Natural killer cell (primary cell): Measurements from ENCODE around the gene NSF. TPM values are rescaled to one million over a fixed set of nuclear protein-coding genes. Genes with fewer than 3 reads are reported as not detected.
"Not testable (repeated sequence)": the region's sequence is repeated elsewhere in the genome, so short reads cannot be mapped to it uniquely, and the experiment has no call there.

ENCODE experiments used
- ATAC-seq, 3 donors: fragments of 150-1000 bp in 2 of 3; fragments of 200-7000 bp in 1 of 3; cut with Tn5 transposase; 1 replicate in 1 of 3; 2 replicates in 2 of 3; pipeline ENCODE4 v1.10.0; 2021; ENCODE audit warnings: mild to moderate bottlenecking in 2 of 3, moderate library complexity in 2 of 3
- DNase-seq, 2 donors: peaks; one replicate each; pipeline versions ENCODE4 v3.0.0 to v3.0.0-alpha.2; 2013 to 2021; ENCODE audit warnings: mixed read lengths in 1 of 2
- H3K27ac ChIP-seq: one replicate; pipeline ENCODE4 v1.5.1; 2013; ENCODE audit warnings: mild to moderate bottlenecking, low read length
- H3K27me3 ChIP-seq: one replicate; pipeline ENCODE4 v1.6.1; 2013; ENCODE audit warnings: low read length; ENCODE audit not compliant: control insufficient read depth, insufficient read depth
- H3K36me3 ChIP-seq: one replicate; pipeline ENCODE4 v1.6.1; 2013; ENCODE audit warnings: low read length; ENCODE audit not compliant: control insufficient read depth, insufficient read depth
- H3K4me1 ChIP-seq: one replicate; pipeline ENCODE4 v1.6.1; 2013; ENCODE audit warnings: low read length; ENCODE audit not compliant: control insufficient read depth, insufficient read depth
- H3K4me3 ChIP-seq: one replicate; pipeline ENCODE4 v1.5.1; 2013; ENCODE audit warnings: low read length
- H3K9me3 ChIP-seq: one replicate; pipeline ENCODE4 v1.6.1; 2013; ENCODE audit warnings: low read length; ENCODE audit not compliant: control insufficient read depth, insufficient read depth
- H3K27ac Mint-ChIP-seq, 2 donors: one replicate each; pipeline ENCODE4 v1.8.0; 2022; ENCODE audit warnings: mild to moderate bottlenecking in 2 of 2, mixed read lengths in 2 of 2, moderate library complexity in 1 of 2
- H3K27me3 Mint-ChIP-seq, 2 donors: one replicate each; pipeline ENCODE4 v1.8.0; 2022; ENCODE audit warnings: low read depth in 2 of 2, mixed read lengths in 2 of 2
- H3K36me3 Mint-ChIP-seq: one replicate; pipeline ENCODE4 v1.8.0; 2022; ENCODE audit warnings: mixed read lengths
- H3K4me1 Mint-ChIP-seq, 2 donors: one replicate each; pipeline ENCODE4 v1.8.0; 2022; ENCODE audit warnings: mixed read lengths in 2 of 2
- H3K4me3 Mint-ChIP-seq: one replicate; pipeline ENCODE4 v1.8.0; 2022; ENCODE audit warnings: mild to moderate bottlenecking, moderate library complexity, mixed read lengths
- H3K9me3 Mint-ChIP-seq, 2 donors: one replicate each; pipeline ENCODE4 v1.8.0; 2022; ENCODE audit warnings: mixed read lengths in 2 of 2
- WGBS: methylation state at CpG from one replicate; pipeline ENCODE4 v1.1.7; 2013; ENCODE audit warnings: missing lambda C conversion rate; ENCODE audit not compliant: insufficient coverage; 5-methylcytosine and 5-hydroxymethylcytosine counted together
- intact Hi-C: fragments of 100-400 bp; cut with micrococcal nuclease; formaldehyde crosslinking; loops from one replicate; pipeline ENCODE4 v1.14.2; 2022
- total RNA-seq, 4 donors: library from RNA; stranded (reverse); fragments of 120-200 nt in 1 of 4; gene quantifications; one replicate each; pipeline versions ENCODE4 v1.2.3 to v1.2.4, GENCODE V29; 2013 to 2022

Gene NSF
- total RNA-seq, 3 donors from 2014 or later (not counting 1 experiment from before 2014, with no cell fraction given), result 32.2 to 45.1 (median 39.9) TPM

GRCh38 chr17:46632146-46632545 is 41.7 kb downstream of the NSF start:
- DNase-seq, H3K4me3 Mint-ChIP-seq, H3K36me3 ChIP-seq, H3K27me3 Mint-ChIP-seq, H3K36me3 Mint-ChIP-seq, H3K27ac Mint-ChIP-seq, H3K27me3 ChIP-seq, ATAC-seq, H3K9me3 ChIP-seq, H3K9me3 Mint-ChIP-seq, H3K4me1 ChIP-seq, H3K4me1 Mint-ChIP-seq, H3K4me3 ChIP-seq, intact Hi-C loops, H3K27ac ChIP-seq: not testable (repeated sequence)
- no CpG with 5 or more reads among the region's 3 CpGs for WGBS

GRCh38 chr17:46634844-46635243 is 44.4 kb downstream of the NSF start:
- H3K27ac Mint-ChIP-seq, H3K9me3 ChIP-seq, H3K27me3 ChIP-seq, H3K4me3 Mint-ChIP-seq, H3K4me1 Mint-ChIP-seq, H3K4me3 ChIP-seq, H3K27ac ChIP-seq, DNase-seq, H3K9me3 Mint-ChIP-seq, H3K36me3 ChIP-seq, H3K4me1 ChIP-seq, intact Hi-C loops, H3K36me3 Mint-ChIP-seq, H3K27me3 Mint-ChIP-seq: not testable (repeated sequence)
- ATAC-seq, result peak in 2 of 3 donors; percentile 24 to 48

GRCh38 chr17:46641861-46642656 is 51.6 kb downstream of the NSF start:
- intact Hi-C loops, DNase-seq, H3K9me3 Mint-ChIP-seq, ATAC-seq, H3K27me3 ChIP-seq, H3K4me3 Mint-ChIP-seq, H3K36me3 Mint-ChIP-seq, H3K27ac Mint-ChIP-seq, H3K27me3 Mint-ChIP-seq, H3K4me1 ChIP-seq, H3K4me1 Mint-ChIP-seq, H3K9me3 ChIP-seq, H3K27ac ChIP-seq, H3K4me3 ChIP-seq, H3K36me3 ChIP-seq: not testable (repeated sequence)
- WGBS, result no CpG with 5 or more reads among the region's 2 CpGs

DNA sequence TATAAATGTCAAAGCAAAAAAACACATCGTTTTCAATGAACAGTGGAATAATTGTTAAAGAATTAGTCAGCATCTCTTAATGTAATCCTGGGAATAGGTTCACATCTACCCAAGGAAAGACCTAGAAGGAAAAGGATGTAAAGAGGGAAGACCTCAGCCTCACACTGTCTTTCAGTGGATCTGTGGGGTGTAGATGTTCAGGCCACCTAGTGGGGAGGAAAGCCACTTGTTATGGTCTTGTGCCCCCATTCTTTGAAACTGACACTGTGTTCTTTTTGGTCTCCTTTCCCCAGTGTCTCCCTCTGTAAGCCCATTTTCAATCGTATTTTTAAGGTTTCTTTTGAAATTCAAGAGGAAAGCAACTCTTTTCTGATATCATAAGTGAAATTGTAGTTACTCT is 56.8 kb downstream of the NSF start:
- H3K4me1 ChIP-seq, ATAC-seq, H3K4me3 Mint-ChIP-seq, H3K27me3 ChIP-seq, H3K9me3 ChIP-seq, H3K4me1 Mint-ChIP-seq, H3K27ac ChIP-seq, H3K27ac Mint-ChIP-seq, DNase-seq, H3K36me3 Mint-ChIP-seq, H3K4me3 ChIP-seq, intact Hi-C loops, H3K36me3 ChIP-seq, H3K27me3 Mint-ChIP-seq, H3K9me3 Mint-ChIP-seq: not testable (repeated sequence)
- no CpG with 5 or more reads among the region's 2 CpGs for WGBS

DNA sequence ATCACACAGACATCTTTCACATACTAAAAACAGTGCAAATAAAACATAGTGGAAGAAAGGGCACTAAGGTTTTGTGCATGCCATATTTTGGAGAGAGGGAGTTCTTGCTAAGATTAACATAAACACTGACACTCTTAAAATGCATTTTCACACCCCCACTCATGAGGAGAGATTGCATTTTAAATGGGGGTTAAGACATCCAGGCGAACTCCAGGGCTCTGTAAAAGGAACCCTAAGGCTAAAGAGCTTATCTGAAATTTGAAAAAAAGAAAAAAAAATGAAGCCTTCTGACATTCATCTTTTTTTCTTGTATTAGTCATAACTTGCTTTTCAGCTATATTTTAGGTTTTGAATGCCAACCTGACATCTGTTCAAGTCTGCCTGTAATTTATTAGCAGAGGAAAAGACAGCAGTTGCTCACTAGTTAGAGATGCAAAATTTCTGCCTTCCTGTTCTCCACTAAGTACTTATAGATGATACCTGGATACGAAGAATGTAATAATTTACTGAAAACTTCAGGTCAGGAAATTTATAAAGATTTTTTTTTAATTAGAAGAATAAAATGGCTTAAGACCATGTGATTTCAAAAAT is 57.3 kb downstream of the NSF start:
- H3K9me3 ChIP-seq, intact Hi-C loops, H3K9me3 Mint-ChIP-seq, ATAC-seq, H3K27ac Mint-ChIP-seq, H3K27me3 ChIP-seq, H3K4me1 Mint-ChIP-seq, H3K4me3 ChIP-seq, H3K36me3 Mint-ChIP-seq, H3K4me1 ChIP-seq, H3K4me3 Mint-ChIP-seq, H3K27ac ChIP-seq, H3K27me3 Mint-ChIP-seq, H3K36me3 ChIP-seq, DNase-seq: not testable (repeated sequence)
- no CpG with 5 or more reads among the region's 2 CpGs for WGBS

DNA sequence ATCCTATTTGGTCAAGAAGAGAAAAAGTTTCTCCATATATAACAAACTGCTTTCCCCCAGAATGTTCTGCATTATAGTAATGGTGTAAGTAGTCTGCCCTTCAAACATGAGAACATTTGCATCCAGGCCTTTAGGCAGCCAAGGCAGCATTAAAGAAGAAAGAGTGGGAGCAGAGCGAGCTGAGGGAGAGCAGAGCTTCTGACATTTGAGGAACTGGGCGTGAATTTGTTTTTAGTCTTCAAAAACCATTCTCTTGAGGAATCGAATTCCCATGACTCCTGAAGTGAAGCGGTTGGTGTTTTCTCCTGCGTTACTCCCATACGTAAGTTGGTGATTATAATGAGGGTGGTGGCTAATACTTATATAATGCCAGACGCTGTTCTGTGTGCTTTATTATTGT is 58.8 kb downstream of the NSF start:
- not testable (repeated sequence) for H3K4me1 Mint-ChIP-seq
- DNase-seq, result peak in 1 of 2 donors; percentile 1

DNA sequence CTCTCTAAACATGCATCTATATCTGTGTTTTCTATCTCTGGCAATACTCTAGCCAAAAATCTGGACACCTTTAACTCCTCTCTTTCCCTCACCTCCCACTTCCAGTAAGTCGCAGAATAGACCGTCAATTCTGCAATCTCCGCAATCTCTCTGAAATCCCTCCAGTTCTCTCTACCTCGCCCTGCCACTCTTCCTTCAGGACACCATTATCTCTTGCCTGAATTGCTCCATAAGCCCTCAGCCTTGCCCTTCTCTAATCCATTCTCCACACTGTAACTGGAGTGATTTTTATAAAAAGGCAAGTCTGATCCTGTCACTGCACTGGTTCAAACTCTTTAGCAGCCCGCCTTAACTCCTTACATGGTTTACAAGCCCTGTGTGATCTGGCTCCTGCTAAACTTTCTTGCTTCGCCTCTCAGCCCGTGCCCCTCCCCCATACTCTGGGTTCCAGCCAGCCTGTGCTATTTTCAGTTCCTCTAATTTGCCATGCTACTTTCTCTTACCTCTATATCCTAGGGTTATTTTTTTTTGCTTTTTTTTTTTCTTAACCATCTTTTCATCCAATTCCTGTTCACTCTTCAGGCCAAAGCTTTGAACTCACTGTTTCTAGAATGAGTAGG is 61.7 kb downstream of the NSF start:
- H3K27me3 Mint-ChIP-seq, H3K4me1 ChIP-seq, H3K36me3 ChIP-seq, H3K4me3 ChIP-seq, H3K9me3 Mint-ChIP-seq, ATAC-seq, H3K4me1 Mint-ChIP-seq, intact Hi-C loops, H3K27ac ChIP-seq, H3K9me3 ChIP-seq, H3K4me3 Mint-ChIP-seq, H3K27ac Mint-ChIP-seq, H3K36me3 Mint-ChIP-seq, H3K27me3 ChIP-seq, DNase-seq: not testable (repeated sequence)
- no CpG with 5 or more reads among the region's 7 CpGs for WGBS

More for the DNA sequence above, 58.8 kb downstream of the NSF start:
- H3K9me3 Mint-ChIP-seq, H3K27ac ChIP-seq, H3K4me1 ChIP-seq, ATAC-seq, H3K27me3 ChIP-seq, H3K4me3 Mint-ChIP-seq, H3K4me3 ChIP-seq, H3K9me3 ChIP-seq, H3K27ac Mint-ChIP-seq, H3K27me3 Mint-ChIP-seq, H3K36me3 ChIP-seq, intact Hi-C loops, H3K36me3 Mint-ChIP-seq: not testable (repeated sequence)
- WGBS, result 100% methylated on average over 1 of the region's 7 CpGs

GRCh38 chr17:46658235-46658634 is 67.8 kb downstream of the NSF start:
- H3K27ac Mint-ChIP-seq, H3K4me3 ChIP-seq, ATAC-seq, H3K36me3 Mint-ChIP-seq, H3K27me3 ChIP-seq, H3K4me1 Mint-ChIP-seq, DNase-seq, H3K36me3 ChIP-seq, H3K27me3 Mint-ChIP-seq, intact Hi-C loops, H3K9me3 Mint-ChIP-seq, H3K4me1 ChIP-seq, H3K4me3 Mint-ChIP-seq, H3K9me3 ChIP-seq, H3K27ac ChIP-seq: not testable (repeated sequence)
- WGBS, result no CpG with 5 or more reads among the region's 5 CpGs
